HepG2 (cell line): Measurements from ENCODE around the gene NMNAT3. TPM values are rescaled to one million over a fixed set of nuclear protein-coding genes. Genes with fewer than 3 reads are reported as not detected.
A peak's percentile ranks its signal among the peaks of the same experiment; 100 is the strongest.
"Not testable (repeated sequence)": the region's sequence is repeated elsewhere in the genome, so short reads cannot be mapped to it uniquely, and the experiment has no call there.

Experiments used
- ATAC-seq: fragments of 200-7000 bp; cut with Tn5 transposase; 3 replicates; pipeline ENCODE4 v1.9.1; 2020; ENCODE audit warnings: mild to moderate bottlenecking, moderate library complexity
- BruUV-seq: library from RNA; stranded (reverse); fragments of 400-500 nt; replicated peaks from 2 replicates; lab custom pipeline; 2021; lab: Mats Ljungman, UMichigan
- CTCF ChIA-PET: fragments of 300-600 bp; formaldehyde crosslinking; extraction: SDS; loops from one replicate; lab custom pipeline; 2021; ENCODE audit warnings: low total read pairs, inconsistent platforms, low intra/inter-chr PET ratio; lab: Yijun Ruan, JAX
- POLR2A ChIA-PET: fragments of 350-600 bp; sonication (Branson Sonifier 250); formaldehyde crosslinking; loops from one replicate; lab custom pipeline; 2020; ENCODE audit warnings: antibody characterized with exemption, inconsistent platforms; lab: Yijun Ruan, JAX
- DNase-seq: peaks from one replicate; pipeline ENCODE4 v3.0.0-alpha.2; 2015; ENCODE audit warnings: low spot score
- FAIRE-seq: peaks from 3 replicates; lab custom pipeline; 2011; peaks lifted over from hg19 to GRCh38; lab: Jason Lieb, UNC
- H2AFZ ChIP-seq: one replicate; pipeline ENCODE4 v1.6.1; 2011; ENCODE audit warnings: low read length, inconsistent platforms
- H3K27ac ChIP-seq: fragments of 300-600 bp; 3 replicates; pipeline ENCODE4 v1.8.0; 2011; ENCODE audit warnings: mixed run types, mild to moderate bottlenecking, mixed read lengths, low read length, inconsistent platforms; ENCODE audit not compliant: insufficient read depth; ENCODE audit errors: extremely low read length
- H3K27me3 ChIP-seq, 2 experiments: fragments of 200-600 bp in 1 of 2; 2 replicates in 1 of 2; 3 replicates in 1 of 2; pipeline versions ENCODE4 v1.6.0 to v1.8.0; 2011; ENCODE audit warnings: low read length in 2 of 2, mild to moderate bottlenecking in 2 of 2, moderate library complexity in 2 of 2, inconsistent platforms in 1 of 2; ENCODE audit not compliant: insufficient read depth in 2 of 2, control insufficient read depth in 1 of 2
- H3K36me3 ChIP-seq, 2 experiments: fragments of 200-600 bp in 1 of 2; replicated peaks in 1 of 2; 2 replicates in 1 of 2; 3 replicates in 1 of 2; pipeline versions ENCODE4 v1.5.1 to v1.8.0; 2011; ENCODE audit warnings: low read length in 2 of 2, inconsistent platforms in 1 of 2; ENCODE audit not compliant: insufficient read depth in 2 of 2, control insufficient read depth in 1 of 2
- H3K4me1 ChIP-seq: 2 replicates; pipeline ENCODE4 v1.5.1; 2012; ENCODE audit warnings: low read length, inconsistent platforms; ENCODE audit not compliant: insufficient read depth
- H3K4me2 ChIP-seq: 2 replicates; pipeline ENCODE4 v1.6.0; 2011; ENCODE audit warnings: low read depth, low read length, inconsistent platforms
- H3K4me3 ChIP-seq, 3 experiments: fragments of 200-600 bp in 1 of 3; sonication (generic), shearing (Covaris generic) in 1 of 3; replicated peaks in 1 of 3; 2 replicates each; pipeline ENCODE4 v1.5.1; 2011 to 2016; ENCODE audit warnings: low read length in 3 of 3, inconsistent platforms in 2 of 3, low read depth in 2 of 3, mild to moderate bottlenecking in 2 of 3, control low read depth in 1 of 3, mixed read lengths in 1 of 3; ENCODE audit not compliant: insufficient read depth in 1 of 3
- H3K79me2 ChIP-seq: one replicate; pipeline ENCODE4 v1.6.1; 2011; ENCODE audit warnings: low read length, inconsistent platforms; ENCODE audit not compliant: insufficient read depth
- H3K9ac ChIP-seq: 2 replicates; pipeline ENCODE4 v1.6.0; 2011; ENCODE audit warnings: mild to moderate bottlenecking, low read depth, low read length, inconsistent platforms; ENCODE audit not compliant: insufficient read depth
- H3K9me3 ChIP-seq: 2 replicates; pipeline ENCODE4 v1.5.1; 2012; ENCODE audit warnings: mild to moderate bottlenecking, low read length
- H4K20me1 ChIP-seq: 2 replicates; pipeline ENCODE4 v1.6.0; 2011; ENCODE audit warnings: inconsistent platforms, mild to moderate bottlenecking, low read length, moderate library complexity; ENCODE audit not compliant: insufficient read depth
- FOXA1 ChIP-seq, 2 experiments: fragments of 450-650 bp in 1 of 2; sonication (generic) in 1 of 2; formaldehyde crosslinking in 1 of 2; IDR thresholded peaks; 2 replicates each; pipeline versions ENCODE4 v1.4.0 to v1.6.1; 2016 to 2020; ENCODE audit warnings: missing genetic modification reagents in 1 of 2
- GABPB1 ChIP-seq: IDR thresholded peaks from 2 replicates; pipeline ENCODE4 v1.6.1; 2016; ENCODE audit warnings: mild to moderate bottlenecking, missing genetic modification reagents, moderate library complexity, missing compliant biosample characterization
- GPN1 ChIP-seq: sonication (generic); formaldehyde crosslinking; IDR thresholded peaks from 2 replicates; pipeline ENCODE4 v1.5.1; 2020; ENCODE audit warnings: missing genetic modification reagents, borderline replicate concordance
- HOXA3 ChIP-seq: sonication (generic); formaldehyde crosslinking; IDR thresholded peaks from 2 replicates; pipeline ENCODE4 v1.5.0; 2020; ENCODE audit warnings: missing genetic modification reagents
- RAD21 ChIP-seq: fragments of 450-650 bp; formaldehyde crosslinking; IDR thresholded peaks from 2 replicates; pipeline ENCODE4 v1.5.0; 2020; ENCODE audit warnings: mild to moderate bottlenecking
- SMC3 ChIP-seq: IDR thresholded peaks from 2 replicates; pipeline ENCODE4 v1.6.1; 2011; ENCODE audit warnings: low read length, improper control_type of control experiment
- STAG1 ChIP-seq: sonication (generic); formaldehyde crosslinking; IDR thresholded peaks from 2 replicates; pipeline ENCODE4 v1.4.0; 2020; ENCODE audit warnings: missing genetic modification reagents
- TAF1 ChIP-seq: sonication (generic); formaldehyde crosslinking; IDR thresholded peaks from 2 replicates; pipeline ENCODE4 v1.4.0; 2020; ENCODE audit warnings: missing genetic modification reagents
- YEATS4 ChIP-seq: sonication (generic); formaldehyde crosslinking; IDR thresholded peaks from 2 replicates; pipeline ENCODE4 v1.4.0; 2020; ENCODE audit warnings: missing genetic modification reagents, borderline replicate concordance
- ZKSCAN5 ChIP-seq: sonication (generic); formaldehyde crosslinking; IDR thresholded peaks from 2 replicates; pipeline ENCODE4 v1.5.1; 2020; ENCODE audit warnings: mild to moderate bottlenecking, missing genetic modification reagents
- WGBS: methylation state at CpG from one replicate; pipeline ENCODE4 v1.1.6; 2017; ENCODE audit warnings: low lambda C conversion rate; 5-methylcytosine and 5-hydroxymethylcytosine counted together
- in situ Hi-C: cut with HindIII; loops from 2 replicates; pipeline ENCODE4 v1.10.0; 2017; ENCODE audit warnings: low pct_unique_long_range_greater_than_20kb; ENCODE audit not compliant: extremely low pct_ligation_motif_present
- intact Hi-C: fragments of 100-400 bp; cut with micrococcal nuclease; formaldehyde crosslinking; loops from one replicate; pipeline ENCODE4 v1.10.0; 2022; ENCODE audit not compliant: unreplicated experiment
- polyA plus RNA-seq, 8 experiments: library from polyadenylated mRNA; depleted of rRNA in 3 of 8; stranded (reverse) in 7 of 8; unstranded in 1 of 8; fragments of >200 nt; fragmentation: Illumina TruSeq in 4 of 8; extraction: Trizol in 4 of 8; gene quantifications; 2 replicates each; pipeline versions ENCODE4 v1.2.1 to v1.2.3, GENCODE V29; 2011 to 2016; ENCODE audit warnings: low read depth in 4 of 8, missing spikeins in 1 of 8, mixed read lengths in 1 of 8; ENCODE audit not compliant: insufficient read depth in 1 of 8
- total RNA-seq, 5 experiments: library from RNA; depleted of rRNA; stranded (reverse); fragments of >200 nt; fragmentation: Illumina TruSeq; extraction: Trizol; gene quantifications; 2 replicates each; pipeline ENCODE4 v1.2.3, GENCODE V29; 2016; ENCODE audit warnings: low read depth in 1 of 5
- TF ChIP-seq, protein P1 (sequence below): sonication (generic); formaldehyde crosslinking; IDR thresholded peaks from 2 replicates; pipeline ENCODE4 v1.5.0; 2020; ENCODE audit warnings: mild to moderate bottlenecking, missing genetic modification reagents, moderate library complexity
- TF ChIP-seq, protein P2 (sequence below): sonication (generic); formaldehyde crosslinking; IDR thresholded peaks from 2 replicates; pipeline ENCODE4 v1.4.0; 2020; ENCODE audit warnings: missing genetic modification reagents
- TF ChIP-seq, protein P3 (sequence below): sonication (generic); formaldehyde crosslinking; IDR thresholded peaks from 2 replicates; pipeline ENCODE4 v1.4.0; 2020; ENCODE audit warnings: low read depth, mild to moderate bottlenecking, missing genetic modification reagents

NMNAT3 gene
- total and polyA plus RNA-seq, 2 of the 13 experiments (the other 11 are each of a cell fraction or from before 2014, with no cell fraction given), result 6.1 to 7.0 TPM

DNA sequence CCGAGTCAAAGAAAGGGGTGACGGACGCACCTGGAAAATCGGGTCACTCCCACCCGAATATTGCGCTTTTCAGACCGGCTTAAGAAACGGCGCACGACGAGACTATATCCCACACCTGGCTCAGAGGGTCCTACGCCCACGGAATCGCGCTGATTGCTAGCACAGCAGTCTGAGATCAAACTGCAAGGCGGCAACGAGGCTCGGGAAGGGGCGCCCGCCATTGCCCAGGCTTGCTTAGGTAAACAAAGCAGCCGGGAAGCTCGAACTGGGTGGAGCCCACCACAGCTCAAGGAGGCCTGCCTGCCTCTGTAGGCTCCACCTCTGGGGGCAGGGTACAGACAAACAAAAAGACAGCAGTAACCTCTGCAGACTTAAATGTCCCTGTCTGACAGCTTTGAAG is 86.6 kb downstream of the NMNAT3 start:
- H4K20me1 ChIP-seq; CTCF ChIA-PET; in situ Hi-C loops; H3K9me3 ChIP-seq; H3K27ac ChIP-seq; H3K4me2 ChIP-seq; H3K4me1 ChIP-seq; DNase-seq; H3K9ac ChIP-seq; ATAC-seq; H3K27me3 ChIP-seq; POLR2A ChIA-PET; intact Hi-C loops; FAIRE-seq; H3K79me2 ChIP-seq; H3K36me3 ChIP-seq; H2AFZ ChIP-seq; BruUV-seq; TF ChIP-seq FOXA1 (IDR thresholded peaks at IDR 0.05): not testable (repeated sequence)
- peak overlapping the region in 1 of 3 experiments; percentile 34; a peak in 2 of 6 replicates for H3K4me3 ChIP-seq
- peak; percentile 12; the same call in 1 of the 2 replicates for TF ChIP-seq GABPB1 (CRISPR knock-in tag)
- peak; percentile 35; the same call in 1 of the 2 replicates for TF ChIP-seq TAF1 (CRISPR knock-in tag)
- 0 out of 2 replicates have a peak, but pooled peaks have one; percentile 29 for TF ChIP-seq YEATS4 (CRISPR knock-in tag)
- 0 out of 2 replicates have a peak, but pooled peaks have one; percentile 16 for TF ChIP-seq HOXA3 (CRISPR knock-in tag)
- peak; percentile 70 for TF ChIP-seq FOXA1 (CRISPR knock-in tag; IDR thresholded peaks at IDR 0.05)
- WGBS, result 38% methylated on average over 8 of the region's 22 CpGs

DNA sequence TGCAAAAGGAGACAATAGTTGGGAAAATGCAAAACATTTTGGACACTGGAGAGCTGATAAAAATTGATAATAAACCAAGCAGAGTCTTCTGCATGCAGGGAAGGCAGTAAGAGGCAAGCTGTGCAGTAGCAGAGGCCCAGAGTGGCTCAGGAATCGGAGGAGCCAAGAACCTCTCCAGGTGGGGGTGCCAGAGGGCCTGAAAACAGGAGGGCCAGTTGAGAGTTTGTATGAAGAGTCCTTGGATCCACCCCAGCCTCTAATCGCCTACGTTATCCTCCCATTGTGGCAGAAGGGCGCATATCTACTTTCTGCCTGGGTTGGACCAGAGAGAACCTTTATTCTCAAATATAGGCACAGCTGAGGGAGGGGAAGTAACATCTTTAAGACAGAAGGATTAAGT is 89.3 kb downstream of the NMNAT3 start:
- Histone ChIP-seq H3K27me3 (no peaks in the 10 kb centered on the region), H3K79me2 (no peaks in the 10 kb centered on the region), H4K20me1 (no peaks in the 10 kb centered on the region), H3K27ac (no peak overlapping the region), H3K9me3 (no peaks in the 10 kb centered on the region), H3K36me3 (no peaks in the 10 kb centered on the region), H3K4me1 (no peaks in the 10 kb centered on the region), H3K4me3 (no peak overlapping the region), H3K4me2 (no peak overlapping the region), H3K9ac (no peak overlapping the region), H2AFZ (no peak overlapping the region)
- TF ChIP-seq, protein P1, sequence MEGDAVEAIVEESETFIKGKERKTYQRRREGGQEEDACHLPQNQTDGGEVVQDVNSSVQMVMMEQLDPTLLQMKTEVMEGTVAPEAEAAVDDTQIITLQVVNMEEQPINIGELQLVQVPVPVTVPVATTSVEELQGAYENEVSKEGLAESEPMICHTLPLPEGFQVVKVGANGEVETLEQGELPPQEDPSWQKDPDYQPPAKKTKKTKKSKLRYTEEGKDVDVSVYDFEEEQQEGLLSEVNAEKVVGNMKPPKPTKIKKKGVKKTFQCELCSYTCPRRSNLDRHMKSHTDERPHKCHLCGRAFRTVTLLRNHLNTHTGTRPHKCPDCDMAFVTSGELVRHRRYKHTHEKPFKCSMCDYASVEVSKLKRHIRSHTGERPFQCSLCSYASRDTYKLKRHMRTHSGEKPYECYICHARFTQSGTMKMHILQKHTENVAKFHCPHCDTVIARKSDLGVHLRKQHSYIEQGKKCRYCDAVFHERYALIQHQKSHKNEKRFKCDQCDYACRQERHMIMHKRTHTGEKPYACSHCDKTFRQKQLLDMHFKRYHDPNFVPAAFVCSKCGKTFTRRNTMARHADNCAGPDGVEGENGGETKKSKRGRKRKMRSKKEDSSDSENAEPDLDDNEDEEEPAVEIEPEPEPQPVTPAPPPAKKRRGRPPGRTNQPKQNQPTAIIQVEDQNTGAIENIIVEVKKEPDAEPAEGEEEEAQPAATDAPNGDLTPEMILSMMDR, result peak; percentile 59
- TF ChIP-seq SMC3 (peak; percentile 26; the same call in 1 of the 2 replicates), GPN1 (no peak), RAD21 (CRISPR knock-in tag) (peak; percentile 47; the same call in 1 of the 2 replicates), ZKSCAN5 (no peak), STAG1 (CRISPR knock-in tag) (peak; percentile 62)
- TF ChIP-seq, protein P2, sequence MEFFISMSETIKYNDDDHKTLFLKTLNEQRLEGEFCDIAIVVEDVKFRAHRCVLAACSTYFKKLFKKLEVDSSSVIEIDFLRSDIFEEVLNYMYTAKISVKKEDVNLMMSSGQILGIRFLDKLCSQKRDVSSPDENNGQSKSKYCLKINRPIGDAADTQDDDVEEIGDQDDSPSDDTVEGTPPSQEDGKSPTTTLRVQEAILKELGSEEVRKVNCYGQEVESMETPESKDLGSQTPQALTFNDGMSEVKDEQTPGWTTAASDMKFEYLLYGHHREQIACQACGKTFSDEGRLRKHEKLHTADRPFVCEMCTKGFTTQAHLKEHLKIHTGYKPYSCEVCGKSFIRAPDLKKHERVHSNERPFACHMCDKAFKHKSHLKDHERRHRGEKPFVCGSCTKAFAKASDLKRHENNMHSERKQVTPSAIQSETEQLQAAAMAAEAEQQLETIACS (CRISPR knock-in tag), result no peak
- TF ChIP-seq, protein P3, sequence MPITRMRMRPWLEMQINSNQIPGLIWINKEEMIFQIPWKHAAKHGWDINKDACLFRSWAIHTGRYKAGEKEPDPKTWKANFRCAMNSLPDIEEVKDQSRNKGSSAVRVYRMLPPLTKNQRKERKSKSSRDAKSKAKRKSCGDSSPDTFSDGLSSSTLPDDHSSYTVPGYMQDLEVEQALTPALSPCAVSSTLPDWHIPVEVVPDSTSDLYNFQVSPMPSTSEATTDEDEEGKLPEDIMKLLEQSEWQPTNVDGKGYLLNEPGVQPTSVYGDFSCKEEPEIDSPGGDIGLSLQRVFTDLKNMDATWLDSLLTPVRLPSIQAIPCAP, result no peak
- peak; percentile 91 for ATAC-seq
- intact Hi-C loops (loop anchor here (2.0 kb wide), 1 partner anchor 92 kb away; no protein-coding TSS in a partner anchor), in situ Hi-C loops (no loop called here)
- WGBS, result 33% methylated on average over 1 of the region's 4 CpGs
- CTCF ChIA-PET, result no interaction called here
- no peak for FAIRE-seq
- POLR2A ChIA-PET, result no interaction called here
- no TSS peak for BruUV-seq
- DNase-seq, result peak; percentile 39
